Endothelial cell of umbilical vein (primary cell): ENCODE data around the gene GNMT. TPM values are rescaled to one million over a fixed set of nuclear protein-coding genes. Genes with fewer than 3 reads are reported as not detected.
A peak's percentile ranks its signal among the peaks of the same experiment; 100 is the strongest.

Experiments used
- BruUV-seq: library from RNA; stranded (reverse); fragments of 400-500 nt; replicated peaks from 2 replicates; lab custom pipeline; 2021; lab: Mats Ljungman, UMichigan
- CTCF ChIA-PET: fragments of 300-600, 350-600 bp; sonication (Branson Sonifier 250); formaldehyde crosslinking; loops from one replicate; lab custom pipeline; 2021; ENCODE audit warnings: antibody characterized with exemption, inconsistent platforms; lab: Charles Lee
- POLR2A ChIA-PET: fragments of 300-600, 350-600 bp; sonication (Branson Sonifier 250); formaldehyde crosslinking; loops from one replicate; lab custom pipeline; 2021; ENCODE audit warnings: antibody characterized with exemption, inconsistent platforms; lab: Charles Lee
- DNase-seq: peaks from one replicate; pipeline ENCODE4 v3.0.0-alpha.2; 2011; ENCODE audit warnings: low read depth, low spot score
- FAIRE-seq: peaks from 2 replicates; lab custom pipeline; 2011; peaks lifted over from hg19 to GRCh38; lab: Jason Lieb, UNC
- H2AFZ ChIP-seq: 2 replicates; pipeline ENCODE4 v1.6.0; 2012; ENCODE audit warnings: low read depth, low read length, control low read depth, inconsistent platforms
- H3K27ac ChIP-seq: 2 replicates; pipeline ENCODE4 v1.5.1; 2011; ENCODE audit warnings: low read depth, mild to moderate bottlenecking, control low read depth, low read length, moderate library complexity; ENCODE audit not compliant: insufficient read depth
- H3K27me3 ChIP-seq, 2 experiments: 2 replicates each; pipeline versions ENCODE4 v1.6.0 to v1.6.1; 2011; ENCODE audit warnings: low read length in 2 of 2, mixed read lengths in 1 of 2; ENCODE audit not compliant: control insufficient read depth in 2 of 2, insufficient read depth in 2 of 2
- H3K36me3 ChIP-seq, 2 experiments: 2 replicates in 1 of 2; 3 replicates in 1 of 2; pipeline ENCODE4 v1.5.1; 2011; ENCODE audit warnings: low read length in 2 of 2, mild to moderate bottlenecking in 1 of 2, moderate library complexity in 1 of 2; ENCODE audit not compliant: control insufficient read depth in 2 of 2, insufficient read depth in 2 of 2; ENCODE audit errors: extremely low read depth in 1 of 2
- H3K4me1 ChIP-seq: 3 replicates; pipeline ENCODE4 v1.5.1; 2011; ENCODE audit warnings: mild to moderate bottlenecking, low read length; ENCODE audit not compliant: control insufficient read depth, insufficient read depth; ENCODE audit errors: extremely low read depth
- H3K4me2 ChIP-seq: 2 replicates; pipeline ENCODE4 v1.6.1; 2011; ENCODE audit warnings: low read length, control low read depth, mixed read lengths; ENCODE audit not compliant: insufficient read depth
- H3K4me3 ChIP-seq, 3 experiments: fragments of 200-600 bp in 1 of 3; sonication (generic), shearing (Covaris generic) in 1 of 3; replicated peaks in 1 of 3; 2 replicates each; pipeline ENCODE4 v1.5.1; 2011 to 2016; ENCODE audit warnings: control low read depth in 3 of 3, low read length in 3 of 3, mild to moderate bottlenecking in 2 of 3, inconsistent platforms in 1 of 3, low read depth in 1 of 3, moderate library complexity in 1 of 3; ENCODE audit not compliant: insufficient read depth in 1 of 3
- H3K79me2 ChIP-seq: 2 replicates; pipeline ENCODE4 v1.6.0; 2012; ENCODE audit warnings: low read length, inconsistent platforms; ENCODE audit not compliant: control insufficient read depth, insufficient read depth
- H3K9ac ChIP-seq: replicated peaks from 2 replicates; pipeline ENCODE3; 2011; ENCODE audit warnings: low read length, control low read depth; ENCODE audit not compliant: insufficient read depth; ENCODE audit errors: extremely low read depth
- H3K9me1 ChIP-seq: replicated peaks from 3 replicates; pipeline ENCODE4 v1.6.0; 2011; ENCODE audit warnings: mild to moderate bottlenecking, low read length; ENCODE audit not compliant: control insufficient read depth, insufficient read depth; ENCODE audit errors: extremely low read depth
- H3K9me3 ChIP-seq: replicated peaks from 2 replicates; pipeline ENCODE4 v1.5.1; 2012; ENCODE audit warnings: low read length, inconsistent platforms; ENCODE audit not compliant: control insufficient read depth, insufficient read depth
- H4K20me1 ChIP-seq: replicated peaks from 2 replicates; pipeline ENCODE3; 2011; ENCODE audit warnings: mild to moderate bottlenecking, low read length; ENCODE audit not compliant: control insufficient read depth, insufficient read depth; ENCODE audit errors: extremely low read depth
- CTCF ChIP-seq, 2 donors: IDR thresholded peaks; 1 replicate in 1 of 2; 2 replicates in 1 of 2; pipeline ENCODE4 v1.5.1; 2011; ENCODE audit warnings: low read length in 2 of 2, mild to moderate bottlenecking in 2 of 2, moderate library complexity in 2 of 2, control low read depth in 1 of 2, inconsistent platforms in 1 of 2, low read depth in 1 of 2; ENCODE audit not compliant: insufficient read depth in 1 of 2; ENCODE audit errors: extremely low read depth in 1 of 2
- EZH2 ChIP-seq: IDR thresholded peaks from 2 replicates; pipeline ENCODE4 v1.6.1; 2012; ENCODE audit warnings: borderline replicate concordance, low read depth, mild to moderate bottlenecking, moderate library complexity, low read length, inconsistent platforms; ENCODE audit not compliant: severe bottlenecking
- GATA2 ChIP-seq: IDR thresholded peaks from 2 replicates; pipeline ENCODE4 v1.7.0; 2011; ENCODE audit warnings: low read depth, mild to moderate bottlenecking, moderate library complexity, mixed read lengths, low read length; ENCODE audit not compliant: insufficient read length, insufficient read depth
- JUN ChIP-seq: IDR thresholded peaks from 2 replicates; pipeline ENCODE4 v1.6.1; 2011; ENCODE audit warnings: borderline replicate concordance, low read depth; ENCODE audit not compliant: insufficient read length, insufficient read depth
- POLR2AphosphoS5 ChIP-seq: IDR thresholded peaks from 2 replicates; pipeline ENCODE4 v1.6.1; 2012; ENCODE audit warnings: low read depth, mild to moderate bottlenecking, control low read depth, low read length, moderate library complexity; ENCODE audit not compliant: insufficient read depth
- dilution Hi-C: fragments of 300-500 bp; cut with MboI; formaldehyde crosslinking; loops from one replicate; pipeline ENCODE4 v1.15.0; 2019; ENCODE audit warnings: low sequenced_read_pairs; ENCODE audit not compliant: extremely low pct_ligation_motif_present
- intact Hi-C: fragments of 100-400 bp; cut with micrococcal nuclease; formaldehyde crosslinking; loops from one replicate; pipeline ENCODE4 v1.10.0; 2022
- polyA plus RNA-seq, 4 experiments: library from polyadenylated mRNA; depleted of rRNA in 3 of 4; stranded (reverse) in 3 of 4; unstranded in 1 of 4; fragments of >200 nt; gene quantifications; 2 replicates each; pipeline versions ENCODE4 v1.2.1 to v1.2.3, GENCODE V29; 2011 to 2012; ENCODE audit warnings: missing spikeins in 1 of 4
- total RNA-seq: library from RNA; stranded (reverse); gene quantifications from 2 replicates; pipeline ENCODE4 v1.2.3, GENCODE V29; 2021
- TF ChIP-seq, protein P1 (sequence below): IDR thresholded peaks from 2 replicates; pipeline ENCODE4 v1.6.1; 2011; ENCODE audit not compliant: insufficient read depth, insufficient read length

GNMT gene
- total and polyA plus RNA-seq, 2 donors (not counting 3 experiments of a cell fraction or from before 2014, with no cell fraction given), result 0.41 to 1.2 TPM

DNA sequence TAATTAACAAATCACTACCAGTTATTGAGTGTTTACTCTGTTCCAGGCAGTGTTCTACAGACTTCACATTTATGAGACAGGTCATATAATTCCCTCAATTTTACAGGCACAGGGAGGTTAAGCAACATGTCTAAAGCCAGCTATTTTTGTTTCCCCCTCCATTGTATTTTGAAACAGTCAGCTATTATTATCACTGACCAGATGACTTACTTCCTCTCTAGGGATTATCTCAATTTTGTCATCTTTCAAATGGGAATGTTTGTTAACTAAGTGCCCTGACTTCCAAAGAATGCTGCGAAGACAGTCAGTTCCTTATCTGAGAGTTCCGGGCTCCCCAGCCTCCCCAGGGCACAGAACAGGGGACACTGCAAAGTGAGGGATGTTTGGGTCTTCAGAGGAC is 36.9 kb upstream of the GNMT start:
- Histone ChIP-seq H3K4me3 (no peak overlapping the region), H3K9ac (no peak overlapping the region), H3K4me1 (peaks cover 10% of the 10 kb centered on the region), H3K79me2 (no peaks in the 10 kb centered on the region), H3K27me3 (peaks cover 0 to 3% of the 10 kb centered on the region in 2 experiments), H3K9me1 (no peaks in the 10 kb centered on the region), H4K20me1 (no peaks in the 10 kb centered on the region), H3K36me3 (no peaks in the 10 kb centered on the region), H3K4me2 (no peak overlapping the region), H2AFZ (no peak overlapping the region), H3K27ac (no peak overlapping the region), H3K9me3 (no peaks in the 10 kb centered on the region)
- ChIA-PET POLR2A (no interaction called here), CTCF (no interaction called here)
- no TSS peak for BruUV-seq
- dilution Hi-C loops (no loop called here), intact Hi-C loops (no loop called here)
- FAIRE-seq (peak; percentile 59), DNase-seq (no peak)
- TF ChIP-seq POLR2AphosphoS5, result no peak
- no peak for TF ChIP-seq EZH2
- TF ChIP-seq CTCF (IDR thresholded peaks at IDR 0.05; ENCODE audit: extremely low read depth in 1 of 2, insufficient read depth in 1 of 2, low read depth in 1 of 2, low read length in 2 of 2), result no peak
- peak; percentile 13 for TF ChIP-seq GATA2
- TF ChIP-seq JUN, result no peak
- TF ChIP-seq, protein P1, sequence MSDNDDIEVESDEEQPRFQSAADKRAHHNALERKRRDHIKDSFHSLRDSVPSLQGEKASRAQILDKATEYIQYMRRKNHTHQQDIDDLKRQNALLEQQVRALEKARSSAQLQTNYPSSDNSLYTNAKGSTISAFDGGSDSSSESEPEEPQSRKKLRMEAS, result no peak
